DMS153 treated with DMSO at 0.1 percent for 48 hours (cell line): ENCODE data around the gene EXOC3L1.

Source experiments
- DNase-seq: peaks from one replicate; lab custom pipeline; 2025; ENCODE audit not compliant: unreplicated experiment; lab: John Stamatoyannopoulos, UW

The EXOC3L1 gene

DNA sequence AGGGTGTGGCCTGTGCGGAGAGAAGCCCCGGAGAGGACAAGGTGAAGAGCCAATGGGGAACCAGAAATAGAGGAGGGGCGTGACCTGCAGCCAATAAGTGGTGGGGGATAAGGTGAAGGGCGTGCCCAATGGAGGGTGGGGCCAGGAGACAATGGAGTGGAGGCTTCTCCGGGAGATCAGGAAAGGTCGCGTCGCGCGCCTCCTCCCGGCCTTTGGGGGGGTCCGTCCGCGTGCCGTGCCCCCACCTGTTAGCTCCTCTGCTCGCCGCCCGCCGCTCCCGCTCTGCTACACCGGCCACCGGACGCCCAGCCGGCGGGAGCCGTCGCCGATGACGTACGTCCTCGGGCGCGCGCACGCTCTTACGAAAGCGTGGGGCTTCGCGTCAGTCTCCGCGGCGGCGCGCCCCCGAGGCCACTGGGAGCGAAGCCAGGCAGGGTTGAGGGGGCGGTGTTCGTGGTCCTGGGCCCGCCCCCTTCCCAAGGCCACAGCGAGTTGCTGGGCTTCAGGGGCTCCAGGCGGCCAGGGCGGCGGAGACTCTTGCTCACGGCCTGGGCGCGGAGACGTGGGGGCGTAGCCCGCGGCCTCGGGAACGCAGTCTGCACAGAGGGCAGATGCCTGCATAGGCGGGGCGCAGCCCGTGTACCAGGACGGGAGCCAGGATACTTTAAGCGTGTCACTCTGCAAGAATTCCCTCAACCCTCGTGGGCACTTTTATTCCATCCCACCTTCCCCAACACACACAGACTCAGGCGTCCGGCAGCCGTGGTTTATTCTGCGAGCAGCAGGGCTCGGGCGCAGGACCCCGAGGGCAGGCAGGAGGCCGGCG is 6.1 kb downstream of the EXOC3L1 start, which contains the start of gene MATCAP1:
TSS of gene MATCAP1 (minus strand) at position 337 of the 826 bp plus-strand sequence. CDS start 3,353 bp downstream, outside the sequence.
- DNase-seq = peak; percentile 96

DNA sequence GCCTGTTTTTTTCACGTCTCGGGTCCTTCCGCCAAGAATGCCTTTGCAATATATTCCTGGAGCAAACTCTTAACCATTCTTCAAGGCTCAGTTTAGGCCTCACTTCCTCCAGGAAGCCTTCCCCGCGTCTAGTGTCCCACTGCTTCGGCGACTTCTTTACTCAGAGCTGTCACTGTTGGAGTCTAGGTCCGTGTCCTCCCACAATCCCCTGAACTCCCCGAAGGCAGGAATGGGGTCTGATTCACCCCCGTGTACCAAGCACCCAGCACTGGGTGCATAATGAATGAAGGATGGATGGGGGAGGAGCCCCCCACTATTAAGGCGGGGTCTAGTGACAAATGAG is 6.7 kb downstream of the EXOC3L1 start:
- no peak for DNase-seq

DNA sequence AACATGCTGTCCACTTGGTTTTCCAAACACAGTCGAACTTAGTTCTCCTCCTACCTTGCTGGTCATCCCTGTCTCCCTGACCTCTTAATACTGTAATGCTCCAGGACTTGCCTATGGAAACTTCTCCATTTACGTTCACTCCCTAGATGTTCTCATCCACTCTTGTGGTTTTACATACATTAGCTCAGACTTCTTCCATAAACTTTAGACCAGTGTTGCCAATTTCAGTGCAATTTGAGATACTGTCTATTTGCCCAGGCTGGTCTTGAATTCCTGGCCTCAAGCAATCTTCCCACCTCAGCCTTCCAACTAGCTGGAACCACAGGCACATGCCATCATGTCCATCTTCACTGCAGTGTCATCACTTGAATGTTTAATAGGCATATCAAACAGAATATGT is 7.6 kb downstream of the EXOC3L1 start:
- DNase-seq = no peak

DNA sequence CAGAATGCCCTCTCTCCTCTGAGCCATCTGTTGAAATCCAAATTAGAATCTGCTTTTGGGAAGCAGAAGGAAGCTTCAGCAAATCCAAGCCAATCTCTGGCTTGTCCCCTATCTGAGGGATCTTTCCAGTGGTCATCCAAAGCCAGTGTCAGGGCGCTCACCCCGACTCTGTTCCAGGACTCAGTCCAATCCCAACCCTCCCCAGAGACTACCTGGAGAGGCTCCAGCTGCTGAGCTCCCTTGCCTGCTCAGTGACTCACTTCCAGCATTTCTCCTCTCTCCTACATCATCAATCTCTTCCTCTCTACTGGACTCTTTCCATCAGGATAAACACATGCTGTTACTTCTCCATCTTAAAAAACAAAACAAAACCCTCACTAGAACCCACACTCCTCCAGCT is 8.6 kb downstream of the EXOC3L1 start:
- DNase-seq = no peak

DNA sequence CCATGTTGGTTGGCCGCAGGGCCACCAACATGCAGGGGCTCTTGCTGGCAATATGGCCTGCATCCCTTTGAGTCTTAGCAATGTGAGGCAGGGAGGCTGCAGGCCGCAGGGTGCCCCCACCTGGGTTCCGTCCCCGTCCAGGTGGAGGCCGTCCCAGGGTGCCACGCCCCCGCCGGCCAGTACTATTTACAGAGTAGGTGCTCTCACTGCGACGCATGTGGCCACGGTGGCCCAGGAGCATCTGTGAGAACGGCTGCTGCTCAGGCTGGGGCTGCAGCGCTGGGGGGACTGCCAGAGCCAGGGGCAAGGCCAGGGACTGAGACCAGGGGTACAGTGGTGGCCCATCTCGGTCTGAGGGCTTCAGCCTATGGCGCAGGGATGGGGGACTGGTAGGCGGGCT is 9.8 kb downstream of the EXOC3L1 start:
- DNase-seq = no peak

DNA sequence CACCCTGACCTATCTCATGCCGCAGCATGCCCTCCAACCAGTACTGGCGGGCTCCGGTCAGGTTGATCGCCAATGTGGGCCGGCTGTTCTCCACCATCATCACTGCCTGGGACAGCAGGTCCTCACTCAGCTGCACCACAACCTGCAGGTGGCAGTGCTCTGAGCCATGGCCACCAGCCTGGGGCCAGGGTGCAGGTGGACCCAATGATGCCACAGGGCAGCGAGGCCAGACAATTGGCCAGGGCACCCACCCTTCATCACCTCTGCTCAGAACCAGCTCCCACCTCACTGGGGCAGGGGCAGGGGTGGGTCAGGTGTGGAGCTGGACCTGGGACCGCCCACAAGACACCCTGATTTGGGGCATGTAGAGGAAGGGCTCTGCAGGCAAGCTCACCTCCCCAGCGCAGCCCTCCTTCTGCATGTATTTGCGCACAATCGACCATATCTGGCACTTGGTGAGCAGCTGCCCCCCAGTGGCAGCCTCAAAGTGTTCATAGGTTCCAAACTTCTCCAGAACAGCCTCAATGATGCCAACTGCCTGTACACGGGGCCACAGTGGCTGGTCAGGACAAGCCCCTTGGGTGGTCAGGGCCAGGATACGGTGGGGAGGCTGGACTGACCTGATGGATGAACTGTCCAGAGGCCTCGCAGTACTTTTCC is 10.4 kb downstream of the EXOC3L1 start:
- no peak for DNase-seq

DNA sequence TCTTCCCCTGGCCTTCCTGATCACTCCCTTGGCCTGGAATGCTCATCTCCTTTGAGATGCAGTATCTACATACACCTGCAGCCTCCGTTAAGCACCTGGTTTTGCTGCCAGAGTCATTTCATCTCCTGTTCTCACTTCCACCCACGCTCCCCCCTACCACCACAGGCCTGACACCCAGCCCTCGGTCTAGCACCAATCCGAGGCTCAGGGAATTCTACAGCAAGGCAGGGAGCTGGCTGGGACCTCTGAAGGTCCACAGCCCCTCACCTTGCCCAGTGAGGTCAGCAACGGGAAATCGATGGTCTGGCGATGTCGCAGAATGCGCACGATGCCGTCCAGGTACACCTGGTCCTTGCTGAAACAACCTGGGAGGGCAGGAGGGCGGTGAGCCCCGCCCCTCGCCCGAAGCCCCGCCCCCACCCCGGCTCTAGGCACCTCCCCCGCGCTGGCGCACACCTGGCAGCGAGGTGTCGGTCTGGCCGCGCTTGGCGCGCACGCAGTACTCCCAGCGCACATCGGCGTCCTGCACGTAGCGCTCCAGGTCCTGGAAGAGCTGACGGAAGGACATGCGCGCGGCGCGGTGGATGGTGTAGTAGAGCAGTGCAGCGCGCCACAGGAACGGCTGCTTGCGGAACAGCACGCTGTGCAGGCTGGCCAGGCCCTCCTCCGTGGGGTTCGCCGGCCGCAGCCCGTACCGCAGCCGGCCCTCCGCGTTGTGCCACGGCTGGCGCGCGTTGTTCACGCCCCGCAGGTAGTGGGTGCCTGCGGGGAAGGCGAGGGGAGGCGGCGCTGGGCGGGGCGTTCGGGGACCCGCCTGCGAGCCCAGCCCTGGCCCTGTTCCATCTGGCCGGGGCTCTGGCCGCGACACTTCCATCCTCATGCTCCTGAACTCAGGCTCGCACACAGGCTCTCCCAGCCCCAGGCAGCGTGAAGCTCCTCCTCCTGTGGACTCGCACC is 11.9 kb downstream of the EXOC3L1 start:
- peak; percentile 84 for DNase-seq

DNA sequence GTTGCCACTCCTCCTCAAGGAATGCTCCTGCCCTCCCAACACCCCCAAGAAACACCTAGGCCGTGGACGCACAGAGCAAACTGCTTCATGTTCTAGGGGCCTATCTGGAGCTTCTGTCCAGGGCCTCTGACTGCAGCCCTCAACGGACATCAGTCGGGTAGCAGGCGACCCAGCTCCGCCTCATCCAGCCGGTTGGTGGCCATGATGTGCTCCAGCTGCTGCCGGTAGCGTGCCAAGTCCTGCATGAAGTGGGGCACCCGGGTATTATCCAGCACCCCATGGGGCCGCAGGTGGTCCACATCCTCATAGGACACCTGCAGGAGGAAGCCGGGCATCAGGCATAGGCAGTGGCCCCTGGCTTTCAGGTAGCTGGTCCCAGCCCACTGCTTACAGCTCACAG is 13.3 kb downstream of the EXOC3L1 start:
- DNase-seq = no peak

DNA sequence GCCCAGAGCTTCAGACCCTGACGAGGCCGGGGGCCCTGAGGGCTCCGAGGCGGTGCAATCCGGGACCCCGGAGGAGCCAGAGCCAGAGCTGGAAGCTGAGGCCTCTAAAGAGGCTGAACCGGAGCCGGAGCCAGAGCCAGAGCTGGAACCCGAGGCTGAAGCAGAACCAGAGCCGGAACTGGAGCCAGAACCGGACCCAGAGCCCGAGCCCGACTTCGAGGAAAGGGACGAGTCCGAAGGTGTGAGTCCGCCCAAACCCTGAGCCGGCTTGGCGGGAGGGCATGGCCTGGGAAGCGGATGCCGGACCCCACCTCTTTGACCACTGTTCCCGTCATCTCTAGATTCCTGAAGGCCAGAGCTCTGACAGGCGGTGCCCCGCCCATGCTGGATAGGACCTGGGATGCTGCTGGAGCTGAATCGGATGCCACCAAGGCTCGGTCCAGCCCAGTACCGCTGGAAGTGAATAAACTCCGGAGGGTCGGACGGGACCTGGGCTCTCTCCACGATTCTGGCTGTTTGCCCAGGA is 15.2 kb downstream of the EXOC3L1 start:
- DNase-seq = no peak

DNA sequence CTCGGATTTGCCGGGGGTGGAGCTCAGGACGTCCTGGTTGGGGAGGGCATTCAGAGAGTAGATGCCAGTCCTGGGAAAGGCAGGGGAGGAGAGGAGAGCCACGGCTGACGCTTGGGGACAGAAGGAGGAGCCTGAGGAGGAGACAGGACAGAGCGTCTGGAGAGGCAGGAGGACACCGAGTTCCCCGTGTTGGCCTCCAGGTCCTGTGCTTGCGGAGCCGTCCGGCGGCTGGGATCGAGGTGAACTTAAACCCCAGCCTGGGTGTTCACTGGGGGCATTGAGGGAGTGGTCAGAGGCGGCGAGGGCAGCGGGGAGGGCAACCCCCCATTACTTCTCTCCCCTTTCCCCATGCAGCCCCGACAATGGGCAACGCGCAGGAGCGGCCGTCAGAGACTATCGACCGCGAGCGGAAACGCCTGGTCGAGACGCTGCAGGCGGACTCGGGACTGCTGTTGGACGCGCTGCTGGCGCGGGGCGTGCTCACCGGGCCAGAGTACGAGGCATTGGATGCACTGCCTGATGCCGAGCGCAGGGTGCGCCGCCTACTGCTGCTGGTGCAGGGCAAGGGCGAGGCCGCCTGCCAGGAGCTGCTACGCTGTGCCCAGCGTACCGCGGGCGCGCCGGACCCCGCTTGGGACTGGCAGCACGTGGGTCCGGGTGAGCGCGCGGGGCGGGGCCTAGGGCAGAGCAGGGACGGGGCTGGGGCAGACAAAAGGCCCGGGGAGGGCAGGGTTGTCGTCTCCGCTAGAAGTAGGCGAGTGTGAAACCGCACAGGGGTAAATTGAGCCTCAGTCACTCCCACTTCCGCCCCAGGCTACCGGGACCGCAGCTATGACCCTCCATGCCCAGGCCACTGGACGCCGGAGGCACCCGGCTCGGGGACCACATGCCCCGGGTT is 15.9 kb downstream of the EXOC3L1 start:
- peak; percentile 62 for DNase-seq

DNA sequence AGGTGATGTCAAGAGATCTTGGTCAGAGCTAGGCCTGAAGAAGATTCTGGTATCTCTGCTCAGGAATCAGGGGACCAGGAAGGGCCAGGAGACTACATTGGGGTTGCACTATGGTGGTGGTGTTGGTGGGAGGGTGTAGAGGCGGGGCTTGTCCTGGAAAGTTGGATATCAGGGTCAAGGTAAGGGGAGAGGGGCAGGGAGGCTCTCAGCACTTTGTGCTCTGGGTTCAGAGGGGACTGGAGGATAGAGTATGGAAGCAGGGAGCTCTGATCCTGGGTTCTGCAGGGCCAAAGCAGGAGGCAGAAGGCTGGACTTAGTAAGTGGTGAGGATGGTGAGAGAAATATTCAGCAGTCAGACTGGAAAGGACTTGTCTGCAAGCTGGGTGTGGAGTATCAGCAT is 16.6 kb downstream of the EXOC3L1 start:
- no peak for DNase-seq

DNA sequence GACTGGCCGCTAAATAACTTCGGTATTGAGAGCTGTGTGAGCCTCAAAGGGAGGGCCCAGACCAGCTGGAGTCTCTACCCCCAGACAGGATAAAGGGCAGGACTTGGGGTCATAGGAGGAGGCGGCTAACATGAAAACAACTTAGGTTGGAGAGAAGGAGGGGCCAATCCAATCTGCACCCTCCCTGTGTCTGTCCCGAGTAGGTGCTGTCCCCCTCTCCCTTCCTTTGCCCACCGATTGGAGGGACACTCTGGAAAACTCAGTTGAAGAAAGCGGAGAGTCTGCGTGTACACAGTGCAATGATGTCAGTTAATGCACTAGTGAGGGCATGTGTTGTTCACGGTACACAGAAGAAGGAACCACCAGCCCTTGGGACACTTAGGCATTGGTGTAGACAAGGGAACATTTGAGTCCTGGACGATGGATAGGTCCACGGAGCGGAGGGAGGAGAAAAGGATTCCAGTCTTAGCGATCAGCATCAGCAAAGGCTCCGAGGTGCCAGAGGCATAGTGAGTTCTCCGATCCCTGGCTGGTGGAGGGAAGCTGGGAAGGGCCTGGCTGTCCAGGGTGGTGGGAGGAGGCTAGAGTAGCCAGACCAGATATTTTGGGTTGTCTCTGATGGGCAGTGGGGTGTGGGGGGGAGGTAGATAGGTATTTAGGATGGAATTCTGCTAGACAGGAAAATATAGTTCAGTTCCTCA is 18.8 kb downstream of the EXOC3L1 start:
- DNase-seq = no peak

DNA sequence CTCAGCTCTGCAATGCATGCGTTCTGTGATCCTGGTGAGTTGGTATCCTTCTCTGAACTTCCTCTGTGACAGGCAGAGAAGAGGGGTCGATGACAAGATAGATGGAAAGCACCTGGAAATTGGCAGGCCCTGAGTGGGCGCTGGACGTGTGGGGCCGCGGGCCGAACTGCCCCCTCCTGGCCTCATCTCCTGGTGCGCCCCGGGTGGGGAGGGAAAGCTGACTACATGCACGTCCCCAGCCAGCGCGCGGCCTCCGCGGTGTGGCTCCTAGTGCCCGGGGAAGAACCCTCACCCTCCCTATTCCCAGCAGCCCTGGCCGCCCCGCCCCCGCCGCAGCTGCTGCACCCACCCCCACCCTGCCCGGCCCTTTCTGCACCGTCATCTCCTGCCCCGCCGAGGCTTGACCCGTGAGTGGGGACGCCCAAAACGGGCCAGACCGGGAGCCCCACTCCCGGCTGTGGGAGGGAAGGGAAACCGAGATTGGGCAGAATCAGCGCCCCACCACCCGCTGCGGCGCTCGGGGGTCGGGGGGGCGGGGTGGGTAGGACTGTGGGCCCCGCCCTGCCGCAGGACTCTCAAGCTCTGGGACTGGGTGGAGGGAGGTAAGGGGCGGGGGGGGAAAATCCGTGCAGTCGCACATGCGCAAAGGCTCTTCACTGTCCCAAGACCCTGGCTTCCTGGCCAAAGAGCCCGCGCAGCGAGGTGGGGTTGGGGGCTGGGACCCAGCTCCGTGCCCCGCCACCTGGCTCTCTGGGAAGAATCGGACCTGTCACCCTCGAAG is 19.6 kb downstream of the EXOC3L1 start, which contains the start of gene NOL3:
TSS of gene NOL3 (plus strand) at position 371 of the 781 bp plus-strand sequence.
- peak; percentile 77 for DNase-seq

DNA sequence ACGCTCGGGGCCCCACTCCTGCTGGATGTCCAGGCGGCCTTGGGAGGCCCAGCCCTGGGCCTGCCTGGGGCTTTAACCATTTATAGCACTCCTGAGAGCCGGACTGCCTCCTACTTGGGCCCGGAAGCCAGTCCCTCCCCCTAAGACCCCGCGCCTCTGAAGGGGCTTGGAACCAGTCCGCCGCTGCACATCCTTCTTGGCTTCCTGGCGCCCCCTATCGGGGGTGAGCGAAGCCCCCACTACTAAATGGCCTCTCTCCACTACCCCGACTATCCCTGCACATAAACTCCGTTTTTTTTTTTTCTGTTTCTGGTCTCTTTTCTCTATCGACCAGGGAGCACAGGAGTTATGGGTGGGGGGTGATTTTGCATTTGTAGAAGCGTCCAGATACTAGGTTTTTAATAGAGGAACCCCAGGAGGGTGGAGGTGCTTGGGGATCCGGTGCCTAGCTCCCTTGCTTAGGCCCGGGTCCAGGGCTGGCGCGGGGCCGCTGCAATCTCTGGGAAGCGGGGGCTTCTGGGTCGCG is 20.2 kb downstream of the EXOC3L1 start:
- peak; percentile 12 for DNase-seq

DNA sequence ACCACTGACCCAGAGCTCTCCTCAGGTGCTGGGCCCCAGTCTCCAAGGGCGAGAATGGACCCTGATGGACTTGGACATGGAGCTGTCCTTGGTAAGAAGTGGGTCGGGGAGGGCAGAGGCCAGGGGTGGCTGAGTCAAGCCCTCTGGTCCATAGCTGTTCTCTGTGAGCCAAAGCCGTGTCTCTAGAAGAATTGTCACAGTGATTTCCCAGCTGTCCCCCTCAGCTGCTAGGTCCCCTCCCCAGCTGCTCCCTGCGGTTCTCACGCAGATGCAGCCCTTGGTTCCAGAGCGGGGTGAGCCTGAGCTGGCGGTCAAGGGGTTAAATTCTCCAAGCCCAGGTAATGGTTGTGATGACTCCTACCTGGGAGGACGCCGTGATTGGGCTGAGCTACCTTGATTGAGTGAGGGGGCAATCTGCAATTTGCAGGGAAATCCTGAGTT is 20.9 kb downstream of the EXOC3L1 start:
- DNase-seq = no peak

DNA sequence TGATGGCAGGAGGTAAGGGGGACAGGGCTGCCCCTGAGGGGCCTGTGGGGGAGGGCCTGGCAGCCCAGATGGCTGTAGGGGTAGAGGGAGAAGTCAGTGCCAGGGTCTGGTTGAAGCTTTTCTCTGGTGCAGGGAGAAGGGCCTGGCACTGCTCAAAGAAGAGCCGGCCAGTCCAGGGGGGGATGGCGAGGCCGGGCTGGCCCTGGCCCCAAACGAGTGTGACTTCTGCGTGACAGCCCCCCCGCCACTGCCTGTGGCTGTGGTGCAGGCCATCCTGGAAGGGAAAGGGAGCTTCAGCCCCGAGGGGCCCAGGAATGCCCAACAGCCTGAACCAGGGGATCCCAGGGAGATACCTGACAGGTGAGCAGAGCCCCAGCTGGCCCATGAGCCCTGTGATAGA is 22.3 kb downstream of the EXOC3L1 start:
- no peak for DNase-seq

DNA sequence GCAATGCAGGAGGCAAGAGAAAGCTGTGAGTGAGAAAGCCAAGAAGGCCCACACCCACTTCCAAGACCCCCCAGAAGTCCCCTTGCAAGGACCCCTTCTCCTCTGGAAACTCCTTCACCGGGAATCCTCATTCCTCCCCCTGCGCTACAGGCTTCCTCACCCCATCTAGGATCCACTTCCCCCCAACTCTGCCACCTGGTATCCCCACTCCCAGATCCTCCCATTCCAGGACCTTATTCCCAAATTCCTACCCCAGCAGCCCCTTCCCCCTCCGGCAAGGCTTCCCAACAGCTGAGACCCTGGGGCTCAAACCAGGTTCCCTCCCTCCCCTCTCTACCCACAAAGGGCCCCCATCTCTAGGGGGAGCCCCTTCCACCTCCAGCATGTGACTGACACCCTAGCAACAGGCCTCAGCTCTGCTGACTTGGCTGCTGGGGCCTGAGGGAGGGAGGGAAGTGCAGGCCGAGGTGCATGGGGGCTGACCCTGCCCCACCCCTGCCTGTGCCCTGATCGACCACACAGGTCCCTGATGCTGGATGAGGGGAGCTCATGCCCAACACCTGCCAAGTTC is 23.3 kb downstream of the EXOC3L1 start:
- no peak for DNase-seq

DNA sequence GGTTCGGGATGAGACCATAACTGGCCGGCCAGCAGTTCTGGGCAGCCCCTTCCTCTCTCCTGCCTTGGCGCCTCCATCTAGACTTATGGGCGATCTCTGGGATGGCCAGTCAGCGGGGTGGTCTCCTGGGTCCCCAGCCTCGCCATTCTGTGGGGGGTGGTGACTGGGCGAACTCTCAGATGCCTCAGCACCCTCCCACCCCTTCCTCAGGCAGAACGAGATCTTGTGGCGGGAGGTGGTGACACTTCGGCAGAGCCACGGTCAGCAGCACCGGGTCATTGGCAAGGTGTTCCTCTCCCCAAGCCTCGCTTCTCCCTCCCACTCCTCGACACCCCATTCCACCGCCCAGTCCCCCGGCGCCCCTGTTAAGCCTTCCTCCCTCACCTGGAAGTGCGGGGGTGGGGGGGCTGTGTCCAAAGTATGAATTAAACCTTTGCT is 23.8 kb downstream of the EXOC3L1 start:
- DNase-seq = no peak
